NCI-H1417 (cell line): Measurements from ENCODE around the gene POLR2C.
A peak's percentile ranks its signal among the peaks of the same experiment; 100 is the strongest.

Source experiments
- DNase-seq, 3 experiments: peaks; one replicate each; lab custom pipeline; 2025; lab: John Stamatoyannopoulos, UW

POLR2C gene

GRCh38 chr16:57452021-57452420 lies 10.5 kb upstream of the POLR2C start:
- no peak for DNase-seq

GRCh38 chr16:57462978-57463362 lies 491 bp downstream of the POLR2C start:
- DNase-seq: peak in 1 of 3 experiments; percentile 40

GRCh38 chr16:57464523-57464922 lies 2.0 kb downstream of the POLR2C start:
- DNase-seq: no peak

GRCh38 chr16:57468346-57468745 lies 5.9 kb downstream of the POLR2C start:
- DNase-seq: no peak

GRCh38 chr16:57469046-57469445 lies 6.6 kb downstream of the POLR2C start:
- no peak for DNase-seq

- peak in 1 of 3 experiments; percentile 5 for DNase-seq
Measured at GRCh38 chr16:57469917-57470470, 7.5 kb downstream of the POLR2C start.

GRCh38 chr16:57470711-57471110 lies 8.2 kb downstream of the POLR2C start:
- no peak for DNase-seq

GRCh38 chr16:57471209-57471608 lies 8.7 kb downstream of the POLR2C start:
- no peak for DNase-seq

GRCh38 chr16:57471852-57472664 lies 9.6 kb downstream of the POLR2C start:
- peak in 2 of 3 experiments; percentile 29 to 51 for DNase-seq

GRCh38 chr16:57472665-57473060 lies 10.2 kb downstream of the POLR2C start:
- DNase-seq: peak in 2 of 3 experiments; percentile 55 to 79

GRCh38 chr16:57473176-57473840 lies 10.8 kb downstream of the POLR2C start:
- no peak for DNase-seq

GRCh38 chr16:57473906-57474305 lies 11.4 kb downstream of the POLR2C start:
- no peak for DNase-seq

GRCh38 chr16:57474671-57475661 lies 12.5 kb downstream of the POLR2C start:
- DNase-seq: no peak

- peak in 2 of 3 experiments; percentile 9 to 24 for DNase-seq
Measured at GRCh38 chr16:57475711-57476339, 13.3 kb downstream of the POLR2C start.

GRCh38 chr16:57476546-57477410 lies 14.3 kb downstream of the POLR2C start:
- DNase-seq: no peak

- DNase-seq: peak; percentile 53 to 81 (median 65)
Measured at GRCh38 chr16:57477531-57478202, 15.2 kb downstream of the POLR2C start.

GRCh38 chr16:57478396-57479204 lies 16.1 kb downstream of the POLR2C start:
- no peak for DNase-seq

- DNase-seq: peak in 2 of 3 experiments; percentile 45 to 58
Measured at GRCh38 chr16:57479205-57479975, 16.9 kb downstream of the POLR2C start.
